Right lobe of liver (tissue), 6 donors: ENCODE data around the gene ZNF75A. TPM values are rescaled to one million over a fixed set of nuclear protein-coding genes. Genes with fewer than 3 reads are reported as not detected.

Source experiments
- ATAC-seq, 4 donors: fragments of 200-7000 bp; cut with Tn5 transposase; one replicate each; pipeline ENCODE4 v1.9.1; 2020; ENCODE audit warnings: mild to moderate bottlenecking in 4 of 4, moderate library complexity in 4 of 4
- DNase-seq, 3 donors: peaks; one replicate each; pipeline ENCODE4 v3.0.0-alpha.2; 2020
- H3K27ac ChIP-seq, 3 donors: fragments of 200-600 bp; one replicate each; pipeline ENCODE4 v1.8.0; 2022
- H3K27me3 ChIP-seq, 2 donors: fragments of 200-600 bp; one replicate each; pipeline ENCODE4 v1.8.0; 2022
- H3K36me3 ChIP-seq, 4 donors: fragments of 200-600 bp; sonication (generic) in 1 of 4; one replicate each; pipeline versions ENCODE4 v1.5.1 to v1.8.0; 2017 to 2022; ENCODE audit warnings: control low read depth in 1 of 4
- H3K4me1 ChIP-seq, 4 donors: fragments of 200-600 bp; sonication (generic) in 1 of 4; one replicate each; pipeline versions ENCODE4 v1.5.1 to v1.8.0; 2017 to 2022; ENCODE audit warnings: control low read depth in 1 of 4
- H3K4me3 ChIP-seq, 3 donors: fragments of 200-600 bp; one replicate each; pipeline ENCODE4 v1.8.0; 2022
- H3K9me3 ChIP-seq, 4 donors: fragments of 200-600 bp; sonication (generic) in 1 of 4; one replicate each; pipeline versions ENCODE4 v1.5.1 to v1.8.0; 2017 to 2022; ENCODE audit warnings: control low read depth in 1 of 4
- POLR2A ChIP-seq: fragments of 450-650 bp; IDR thresholded peaks from one replicate; pipeline ENCODE4 v1.6.1; 2017; ENCODE audit warnings: antibody characterized with exemption, mild to moderate bottlenecking
- WGBS: methylation state at CpG from one replicate; pipeline ENCODE4 v1.1.6; 2018; ENCODE audit warnings: low coverage, low lambda C conversion rate; ENCODE audit not compliant: insufficient coverage; ENCODE audit errors: missing lambda C conversion rate; 5-methylcytosine and 5-hydroxymethylcytosine counted together
- intact Hi-C, 2 donors: fragments of 100-400 bp; cut with DNase I; formaldehyde crosslinking; loops; one replicate each; pipeline versions ENCODE4 v1.11.2 to v1.14.1; 2022
- total RNA-seq, 6 experiments: library from RNA; depleted of rRNA in 2 of 6; stranded (reverse); fragments of >200 nt in 2 of 6; fragmentation: NEBNext Ultra II Directional in 3 of 6; extraction: Animal tissue kit (Norgen Biotek cat#: 25700) in 3 of 6; gene quantifications; one replicate each; pipeline versions ENCODE4 v1.1.0 to v1.2.4, GENCODE V29; 2016 to 2023
- TF ChIP-seq, protein P1 (sequence below), 4 donors: fragments of 200-600 bp in 3 of 4; fragments of 450-650 bp in 1 of 4; IDR thresholded peaks; one replicate each; pipeline versions ENCODE4 v1.5.1 to v1.8.0; 2016 to 2022; ENCODE audit warnings: antibody characterized with exemption in 4 of 4, mild to moderate bottlenecking in 2 of 4
- donor health status: DM: no; HTN: yes; CAD: no.
- donor health status: DM: no; HTN: no; CAD: no.
- donor health status: DM: no; HTN: no; CAD: no.
- donor health status: DM: no; HTN: yes; CAD: no.
- donor health status: DM: no; HTN: yes; CAD: no.

Gene ZNF75A
- total RNA-seq, 6 experiments from 2014 or later = 7.5 to 11.5 (median 10.5) TPM

DNA sequence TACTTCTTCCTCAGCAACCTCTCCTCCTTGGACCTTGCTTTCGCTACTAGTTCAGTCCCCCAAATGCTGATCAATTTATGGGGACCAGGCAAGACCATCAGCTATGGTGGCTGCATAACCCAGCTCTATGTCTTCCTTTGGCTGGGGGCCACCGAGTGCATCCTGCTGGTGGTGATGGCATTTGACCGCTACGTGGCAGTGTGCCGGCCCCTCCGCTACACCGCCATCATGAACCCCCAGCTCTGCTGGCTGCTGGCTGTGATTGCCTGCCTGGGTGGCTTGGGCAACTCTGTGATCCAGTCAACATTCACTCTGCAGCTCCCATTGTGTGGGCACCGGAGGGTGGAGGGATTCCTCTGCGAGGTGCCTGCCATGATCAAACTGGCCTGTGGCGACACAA lies 50.8 kb downstream of the ZNF75A start:
- Histone ChIP-seq H3K4me3 (no peak overlapping the region), H3K27ac (no peak overlapping the region), H3K36me3 (no peaks in the 10 kb centered on the region), H3K27me3 (no peaks in the 10 kb centered on the region), H3K4me1 (no peaks in the 10 kb centered on the region), H3K9me3 (no peaks in the 10 kb centered on the region)
- WGBS = 89% methylated on average over 1 of the region's 10 CpGs
- intact Hi-C loops = no loop called here
- no peak for ATAC-seq
- DNase-seq = no peak
- TF ChIP-seq POLR2A = no peak
- TF ChIP-seq, protein P1, sequence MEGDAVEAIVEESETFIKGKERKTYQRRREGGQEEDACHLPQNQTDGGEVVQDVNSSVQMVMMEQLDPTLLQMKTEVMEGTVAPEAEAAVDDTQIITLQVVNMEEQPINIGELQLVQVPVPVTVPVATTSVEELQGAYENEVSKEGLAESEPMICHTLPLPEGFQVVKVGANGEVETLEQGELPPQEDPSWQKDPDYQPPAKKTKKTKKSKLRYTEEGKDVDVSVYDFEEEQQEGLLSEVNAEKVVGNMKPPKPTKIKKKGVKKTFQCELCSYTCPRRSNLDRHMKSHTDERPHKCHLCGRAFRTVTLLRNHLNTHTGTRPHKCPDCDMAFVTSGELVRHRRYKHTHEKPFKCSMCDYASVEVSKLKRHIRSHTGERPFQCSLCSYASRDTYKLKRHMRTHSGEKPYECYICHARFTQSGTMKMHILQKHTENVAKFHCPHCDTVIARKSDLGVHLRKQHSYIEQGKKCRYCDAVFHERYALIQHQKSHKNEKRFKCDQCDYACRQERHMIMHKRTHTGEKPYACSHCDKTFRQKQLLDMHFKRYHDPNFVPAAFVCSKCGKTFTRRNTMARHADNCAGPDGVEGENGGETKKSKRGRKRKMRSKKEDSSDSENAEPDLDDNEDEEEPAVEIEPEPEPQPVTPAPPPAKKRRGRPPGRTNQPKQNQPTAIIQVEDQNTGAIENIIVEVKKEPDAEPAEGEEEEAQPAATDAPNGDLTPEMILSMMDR (IDR thresholded peaks at IDR 0.05) = no peak

DNA sequence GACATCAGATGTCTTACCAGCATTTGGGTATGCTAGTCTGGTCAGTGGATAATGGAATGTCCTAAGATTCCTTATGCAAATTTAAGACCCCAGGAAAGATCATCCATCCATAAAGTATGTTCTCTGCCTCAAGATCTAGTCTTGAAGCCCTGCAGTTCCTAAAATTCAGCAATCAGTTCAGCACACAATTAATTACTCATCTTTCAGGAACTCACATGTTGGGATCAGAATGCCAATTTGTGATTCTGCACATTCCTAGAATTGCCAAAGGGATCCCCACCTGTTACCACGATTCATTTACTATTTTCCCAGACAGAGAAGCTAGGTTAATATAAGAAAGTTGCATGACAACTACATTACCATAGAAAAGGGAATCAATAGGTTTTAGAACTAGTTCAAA lies 53.6 kb downstream of the ZNF75A start:
- Histone ChIP-seq H3K9me3 (no peaks in the 10 kb centered on the region), H3K4me3 (no peak overlapping the region), H3K4me1 (no peaks in the 10 kb centered on the region), H3K36me3 (no peaks in the 10 kb centered on the region), H3K27ac (no peak overlapping the region), H3K27me3 (no peaks in the 10 kb centered on the region)
- TF ChIP-seq POLR2A = no peak
- TF ChIP-seq, protein P1 (IDR thresholded peaks at IDR 0.05) = no peak
- intact Hi-C loops = no loop called here
- ATAC-seq = no peak
- WGBS = 0% methylated on average over 1 of the region's 1 CpG
- DNase-seq = no peak

DNA sequence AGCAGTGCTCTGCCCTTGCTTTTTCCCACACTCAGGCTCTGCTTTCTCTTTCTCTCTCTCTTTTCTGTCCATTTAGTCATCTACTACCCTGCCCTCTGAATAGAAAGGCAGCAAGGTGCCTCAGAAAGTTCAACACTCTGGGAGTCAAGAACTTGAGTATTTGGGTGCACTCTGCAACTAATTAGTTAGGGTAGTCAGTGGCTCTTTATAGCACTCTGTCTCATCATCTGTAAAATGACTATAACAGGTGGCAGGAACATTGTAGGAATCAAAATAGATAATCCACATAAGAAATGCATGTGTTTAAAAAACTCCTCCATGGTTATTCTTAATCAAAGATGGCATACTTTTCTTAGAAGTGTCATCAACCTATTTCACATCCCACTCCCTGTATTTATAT lies 57.6 kb downstream of the ZNF75A start:
- ATAC-seq = no peak

DNA sequence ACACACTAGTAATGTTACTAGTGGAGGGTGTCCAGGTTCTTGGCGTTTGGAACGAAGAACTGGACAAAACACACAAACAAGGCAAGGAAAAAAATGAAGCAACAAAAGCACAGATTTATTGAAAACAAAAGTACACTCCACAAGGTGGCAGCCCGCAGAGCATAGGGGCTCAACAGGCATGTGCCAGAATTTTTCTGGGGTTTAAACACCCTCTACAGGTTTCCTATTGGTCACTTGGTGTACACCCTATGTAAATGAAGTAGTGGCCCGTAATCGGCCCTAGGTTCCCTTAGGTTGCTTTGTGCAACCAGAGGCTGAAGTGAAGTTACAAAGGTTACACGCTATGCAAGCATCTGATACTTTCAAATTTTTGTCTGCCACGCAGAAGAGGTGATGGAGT lies 58.5 kb downstream of the ZNF75A start:
- no peaks in the 10 kb centered on the region for H3K36me3 ChIP-seq
- ATAC-seq = no peak
- no peak for TF ChIP-seq POLR2A
- TF ChIP-seq, protein P1 (IDR thresholded peaks at IDR 0.05) = no peak
- H3K4me3 ChIP-seq = no peak overlapping the region
- H3K4me1 ChIP-seq = no peaks in the 10 kb centered on the region
- no peak for DNase-seq
- peaks cover 0 to 3% (median 0%) of the 10 kb centered on the region in 4 donors for H3K9me3 ChIP-seq
- intact Hi-C loops = no loop called here
- WGBS = 80% methylated on average over 7 of the region's 7 CpGs
- no peak overlapping the region for H3K27ac ChIP-seq
- H3K27me3 ChIP-seq = no peaks in the 10 kb centered on the region

More for the DNA sequence above, 57.6 kb downstream of the ZNF75A start:
- Histone ChIP-seq H3K36me3 (no peaks in the 10 kb centered on the region), H3K9me3 (peaks cover 0 to 3% (median 0%) of the 10 kb centered on the region in 4 donors), H3K4me1 (no peaks in the 10 kb centered on the region), H3K4me3 (no peak overlapping the region), H3K27ac (no peak overlapping the region), H3K27me3 (no peaks in the 10 kb centered on the region)
- DNase-seq = no peak
- intact Hi-C loops = no loop called here
- TF ChIP-seq, protein P1 (IDR thresholded peaks at IDR 0.05) = no peak
- TF ChIP-seq POLR2A = no peak
